HG03045 (cell line): ENCODE measurements around the gene TMSB4X.
"Not testable (repeated sequence)": the region's sequence is repeated elsewhere in the genome, so short reads cannot be mapped to it uniquely, and the experiment has no call there.

ENCODE experiments used
- ATAC-seq: cut with Tn5 transposase; IDR thresholded peaks from one replicate; pipeline ENCODE4 v1.9.1; 2021; ENCODE audit warnings: mild to moderate bottlenecking, moderate library complexity; ENCODE audit not compliant: unreplicated experiment

TMSB4X gene

GRCh38 chrX:12974305-12974795 lies 560 bp upstream of the TMSB4X start:
- ATAC-seq: no peak

GRCh38 chrX:12975670-12975965 lies 708 bp downstream of the TMSB4X start:
- ATAC-seq: no peak

DNA sequence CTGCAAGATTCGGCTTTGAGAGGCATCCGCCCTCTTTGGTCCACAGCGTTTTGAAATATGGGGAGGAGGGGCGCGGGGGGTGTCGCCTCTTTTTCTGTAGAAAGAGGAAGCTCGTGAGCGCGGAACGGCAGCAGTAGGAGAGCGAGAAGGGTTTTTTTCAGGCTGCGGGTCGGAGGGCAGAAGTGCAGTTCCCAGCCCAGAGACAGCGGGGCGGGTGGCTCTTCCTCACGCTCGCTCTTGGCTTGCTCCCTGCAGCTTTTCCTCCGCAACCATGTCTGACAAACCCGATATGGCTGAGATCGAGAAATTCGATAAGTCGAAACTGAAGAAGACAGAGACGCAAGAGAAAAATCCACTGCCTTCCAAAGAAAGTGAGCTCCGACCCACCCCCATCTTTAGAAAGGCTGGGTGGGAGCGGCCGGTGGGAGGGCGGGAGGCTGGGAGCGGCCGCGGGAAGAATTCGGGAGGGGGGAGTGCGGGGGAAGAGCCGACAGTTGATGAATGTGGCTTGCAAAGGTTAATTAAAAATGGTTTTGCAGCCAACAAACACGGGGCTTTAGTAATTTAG lies 1.2 kb downstream of the TMSB4X start:
- ATAC-seq: no peak

DNA sequence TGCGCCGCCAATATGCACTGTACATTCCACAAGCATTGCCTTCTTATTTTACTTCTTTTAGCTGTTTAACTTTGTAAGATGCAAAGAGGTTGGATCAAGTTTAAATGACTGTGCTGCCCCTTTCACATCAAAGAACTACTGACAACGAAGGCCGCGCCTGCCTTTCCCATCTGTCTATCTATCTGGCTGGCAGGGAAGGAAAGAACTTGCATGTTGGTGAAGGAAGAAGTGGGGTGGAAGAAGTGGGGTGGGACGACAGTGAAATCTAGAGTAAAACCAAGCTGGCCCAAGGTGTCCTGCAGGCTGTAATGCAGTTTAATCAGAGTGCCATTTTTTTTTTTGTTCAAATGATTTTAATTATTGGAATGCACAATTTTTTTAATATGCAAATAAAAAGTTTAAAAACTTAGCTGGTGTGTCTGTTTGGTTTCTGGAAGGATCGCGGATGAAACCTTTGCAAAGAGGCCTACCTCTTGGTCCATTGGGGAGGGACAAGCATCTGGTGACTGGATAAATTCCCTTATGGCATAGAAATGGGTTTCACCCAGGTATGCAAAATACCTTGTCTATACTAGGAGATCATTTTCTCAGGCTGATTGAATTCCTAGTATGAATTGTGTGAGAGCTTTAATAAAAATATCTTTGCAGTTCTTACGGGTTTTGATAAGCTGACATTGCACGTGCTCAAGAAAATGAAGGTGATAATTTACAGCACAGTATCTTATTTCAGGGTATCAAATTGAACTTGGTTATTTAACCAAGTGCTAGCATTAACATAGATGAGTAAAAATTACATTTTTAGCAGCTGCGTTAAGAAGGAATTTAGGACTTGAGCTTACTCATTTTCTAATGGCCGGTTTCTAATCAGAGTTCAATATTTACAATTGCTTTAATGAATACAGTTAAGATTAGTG lies 2.2 kb downstream of the TMSB4X start:
- not testable (repeated sequence) for ATAC-seq

DNA sequence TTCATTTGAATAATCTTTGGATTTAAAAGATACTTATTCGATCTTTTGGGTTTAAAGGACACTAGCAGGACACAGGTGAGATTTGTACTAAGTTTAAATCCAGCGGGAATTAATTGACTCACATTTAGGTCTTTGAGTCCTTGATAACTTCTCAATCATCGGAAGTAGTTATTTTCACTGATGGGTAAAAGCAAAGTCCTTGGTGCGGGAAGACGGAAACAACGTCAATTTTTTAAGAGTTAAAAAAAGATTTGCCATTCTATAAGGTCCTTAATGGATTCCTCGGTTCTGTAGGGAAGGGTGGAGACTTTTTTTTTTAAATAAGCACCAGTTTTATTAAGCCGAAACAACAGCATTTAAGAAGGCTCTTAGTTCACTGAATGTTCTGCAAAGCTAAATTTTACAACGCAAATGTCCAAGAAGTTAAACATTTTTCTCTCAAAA lies 2.9 kb downstream of the TMSB4X start:
- peak; percentile 3 for ATAC-seq

- ATAC-seq: peak; percentile 38
Measured at GRCh38 chrX:12978205-12979025, 3.5 kb downstream of the TMSB4X start.

DNA sequence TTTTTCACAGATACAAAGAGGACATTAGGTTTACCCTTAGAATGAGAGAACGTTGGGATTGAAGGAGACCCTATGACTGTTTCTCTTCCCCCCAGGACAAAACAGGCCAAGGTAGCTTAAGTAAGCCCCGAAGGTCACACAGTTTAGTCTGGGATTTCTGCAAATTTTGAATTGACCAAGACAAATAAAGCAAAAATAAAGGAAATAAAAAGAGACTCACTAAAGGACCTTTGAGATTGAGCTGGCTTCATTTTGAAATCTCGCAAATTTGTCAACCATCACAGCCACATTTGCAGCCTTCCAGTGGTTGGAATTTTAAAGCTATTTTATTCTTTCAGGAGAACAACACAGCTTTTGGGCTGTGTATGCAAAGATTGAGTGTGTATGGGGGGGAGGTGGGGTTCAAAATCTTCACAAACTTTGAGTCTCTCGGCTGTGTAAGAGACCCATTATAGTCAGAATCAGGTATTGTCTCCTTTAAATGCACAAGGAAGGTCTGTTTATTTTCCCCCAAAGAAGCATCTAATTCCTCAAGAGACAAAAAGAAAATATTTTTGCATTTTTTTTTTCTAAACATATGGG lies 4.2 kb downstream of the TMSB4X start:
- no peak for ATAC-seq

DNA sequence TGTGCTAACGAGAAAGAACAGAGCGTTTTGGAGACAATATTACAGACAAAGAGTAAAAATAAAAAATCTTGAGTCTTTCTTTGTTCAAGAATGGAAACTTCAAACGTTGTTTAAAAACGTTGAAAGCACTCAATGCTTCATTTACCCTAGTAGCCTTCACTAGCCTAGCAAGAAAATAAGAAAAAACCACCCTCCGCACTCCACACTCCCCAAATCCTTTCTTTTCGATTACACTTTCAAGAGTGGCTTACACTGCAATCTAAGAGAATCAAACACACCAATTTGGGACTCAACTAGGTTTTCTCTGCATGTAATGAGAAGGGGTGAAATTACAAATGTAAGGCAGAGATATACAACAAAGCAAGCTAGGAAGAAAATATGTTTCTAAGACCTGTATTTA lies 4.7 kb downstream of the TMSB4X start:
- ATAC-seq: no peak

DNA sequence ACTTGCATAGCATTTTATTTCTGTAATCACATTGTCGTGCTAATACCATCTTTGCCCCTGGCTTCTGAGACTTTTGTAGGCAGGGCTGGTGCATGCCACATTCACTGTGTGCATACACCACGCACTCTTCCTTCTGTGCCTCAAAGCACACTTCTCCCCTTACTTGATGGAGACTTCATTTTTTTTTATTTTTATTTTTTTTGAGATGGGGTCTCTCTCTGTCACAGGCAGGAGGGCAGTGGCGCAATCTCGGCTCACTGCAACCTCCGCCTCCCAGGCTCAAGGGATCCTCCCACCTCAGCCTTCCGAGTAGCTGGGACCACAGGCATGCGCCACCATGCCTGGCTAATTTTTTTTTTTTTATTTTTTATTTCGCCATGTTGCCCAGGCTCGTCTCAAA lies 5.1 kb downstream of the TMSB4X start:
- ATAC-seq: not testable (repeated sequence)

DNA sequence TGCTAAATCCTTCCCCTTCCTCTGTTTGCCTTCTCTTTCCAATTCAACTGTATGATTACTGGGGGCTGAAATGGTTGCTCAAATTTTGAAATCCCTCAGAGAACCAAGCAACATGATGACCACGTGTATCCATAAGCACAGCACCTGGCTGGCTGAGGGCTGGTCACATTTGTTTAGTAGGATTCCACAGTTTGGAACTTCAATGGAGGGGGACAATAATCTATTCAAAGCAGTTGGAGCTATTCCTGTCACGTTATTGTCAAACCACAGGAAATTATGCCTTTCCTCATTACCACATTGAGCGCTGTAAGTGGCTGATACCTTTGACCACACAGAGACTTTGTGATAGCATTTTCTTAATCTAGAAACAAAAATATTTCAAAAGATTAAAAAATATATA lies 7.0 kb downstream of the TMSB4X start:
- no peak for ATAC-seq

DNA sequence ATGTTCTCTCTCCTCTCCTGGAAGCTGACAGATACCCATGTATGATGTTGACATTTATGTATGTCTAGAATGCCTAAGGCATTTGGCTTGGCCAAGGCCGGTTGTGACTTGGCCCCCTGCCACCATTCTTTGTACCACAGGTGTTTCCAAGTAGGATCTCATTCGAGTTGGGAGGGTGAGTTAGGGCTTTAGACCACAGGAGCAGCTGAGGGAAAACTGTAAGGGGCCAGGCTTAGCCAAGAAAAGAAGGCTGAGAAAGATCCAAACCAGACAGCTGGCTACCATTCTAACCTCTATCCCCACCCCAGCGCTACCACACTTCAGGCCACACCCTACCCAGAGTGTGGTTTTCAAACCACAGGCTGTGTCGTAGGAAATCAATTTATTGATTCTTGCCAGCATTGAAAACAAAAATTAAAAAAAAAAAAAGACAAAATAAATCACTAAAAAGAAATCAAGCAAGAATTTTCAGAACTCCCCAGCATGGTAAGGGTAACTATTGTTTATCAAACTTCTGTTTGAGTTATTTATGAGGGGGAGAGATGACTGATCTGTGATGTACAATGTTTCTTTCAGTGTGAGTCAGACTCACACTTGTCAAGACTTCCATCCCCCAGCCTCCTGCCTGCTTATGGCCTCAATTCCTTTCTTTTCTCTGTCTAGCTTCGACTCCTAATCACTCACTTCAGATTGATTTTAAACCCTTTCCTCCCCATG lies 9.9 kb downstream of the TMSB4X start:
- peak; percentile 60 for ATAC-seq

GRCh38 chrX:12985331-12985730 lies 10.4 kb downstream of the TMSB4X start:
- ATAC-seq: no peak

GRCh38 chrX:12986164-12986779 lies 11.4 kb downstream of the TMSB4X start:
- ATAC-seq: no peak

GRCh38 chrX:12986886-12987285 lies 12.0 kb downstream of the TMSB4X start:
- no peak for ATAC-seq

GRCh38 chrX:12987340-12987739 lies 12.4 kb downstream of the TMSB4X start:
- no peak for ATAC-seq

DNA sequence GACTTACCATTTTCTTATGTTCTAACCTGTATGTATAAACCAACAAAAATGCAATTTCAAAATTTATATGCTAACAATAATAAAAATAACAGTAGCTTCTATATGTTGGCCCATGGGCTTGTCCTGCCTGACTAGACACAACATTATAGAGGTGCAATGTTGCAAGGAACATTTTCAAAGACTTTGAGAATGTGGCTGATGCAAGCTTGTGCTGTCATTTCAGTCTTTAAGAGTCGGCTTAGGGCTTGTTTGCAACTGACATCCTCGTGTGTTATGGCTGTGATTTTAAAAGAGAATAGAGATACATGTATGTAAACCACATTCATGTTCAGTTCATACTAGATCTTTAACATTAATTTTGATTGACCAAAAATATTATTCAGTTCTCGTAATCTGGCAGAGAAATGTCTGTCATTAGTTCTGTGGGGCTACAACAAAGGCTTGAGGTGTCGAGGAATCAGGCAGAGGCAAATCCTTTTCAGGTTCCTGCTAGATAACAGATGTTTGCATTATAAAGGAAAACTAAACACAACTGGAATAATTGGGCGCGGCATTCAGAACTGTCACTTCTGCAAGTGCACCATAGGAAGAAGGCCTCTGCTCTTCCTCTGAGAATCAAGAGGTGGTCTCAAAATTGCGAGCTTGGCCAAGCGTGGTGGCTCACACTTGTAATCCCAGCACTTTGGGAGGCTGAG lies 13.1 kb downstream of the TMSB4X start:
- no peak for ATAC-seq

- no peak for ATAC-seq
Measured at GRCh38 chrX:12988797-12989196, 13.9 kb downstream of the TMSB4X start.

DNA sequence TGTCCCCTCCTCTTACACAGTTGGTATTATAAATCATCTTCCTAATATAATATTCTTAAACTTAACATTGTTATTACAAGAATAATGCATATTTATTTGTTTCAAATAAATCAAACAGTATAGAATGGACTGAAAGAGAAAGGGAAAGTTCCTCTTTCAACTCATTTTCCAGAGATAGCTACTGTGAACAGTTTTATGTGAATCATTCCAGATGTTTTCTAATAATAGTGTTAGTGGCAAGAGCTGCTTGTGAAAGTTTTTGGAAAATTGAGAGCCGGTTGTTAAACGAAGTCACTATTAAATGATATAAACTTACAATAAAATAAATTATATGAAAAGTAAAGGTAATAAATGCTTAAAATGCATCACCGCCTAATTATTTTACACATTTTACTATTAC lies 14.6 kb downstream of the TMSB4X start:
- no peak for ATAC-seq

GRCh38 chrX:12991575-12991974 lies 16.7 kb downstream of the TMSB4X start:
- ATAC-seq: no peak
